ENCODE data around the gene PCDHGB2.

DNA sequence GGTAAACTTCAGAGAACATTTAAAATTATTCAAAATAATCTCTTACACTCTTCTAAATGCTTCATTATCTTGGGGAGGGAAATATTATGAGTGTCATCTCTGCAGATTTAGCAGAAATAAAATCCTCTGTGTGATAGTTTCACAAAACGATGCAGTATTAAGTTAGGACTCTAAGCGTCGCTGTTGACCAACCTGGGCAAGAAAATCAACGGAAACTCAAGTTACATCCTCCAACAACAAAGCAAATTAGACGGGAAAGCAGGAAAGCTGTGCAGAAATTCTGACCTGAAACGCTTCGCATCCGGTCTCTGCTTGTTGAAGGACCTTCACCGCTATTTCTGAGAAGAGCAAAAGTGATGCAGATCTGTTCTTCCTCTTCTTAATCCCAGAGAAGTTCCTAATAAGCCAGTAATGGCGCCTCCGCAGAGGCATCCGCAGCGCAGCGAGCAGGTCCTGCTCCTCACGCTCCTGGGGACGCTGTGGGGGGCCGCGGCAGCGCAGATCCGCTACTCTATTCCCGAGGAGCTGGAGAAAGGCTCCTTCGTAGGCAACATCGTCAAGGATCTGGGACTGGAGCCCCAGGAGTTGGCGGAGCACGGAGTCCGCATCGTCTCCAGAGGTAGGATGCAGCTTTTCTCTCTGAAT is 14.0 kb downstream of the PCDHGB2 start, which contains the start of gene PCDHGA6:
- TF ChIP-seq, protein P1, sequence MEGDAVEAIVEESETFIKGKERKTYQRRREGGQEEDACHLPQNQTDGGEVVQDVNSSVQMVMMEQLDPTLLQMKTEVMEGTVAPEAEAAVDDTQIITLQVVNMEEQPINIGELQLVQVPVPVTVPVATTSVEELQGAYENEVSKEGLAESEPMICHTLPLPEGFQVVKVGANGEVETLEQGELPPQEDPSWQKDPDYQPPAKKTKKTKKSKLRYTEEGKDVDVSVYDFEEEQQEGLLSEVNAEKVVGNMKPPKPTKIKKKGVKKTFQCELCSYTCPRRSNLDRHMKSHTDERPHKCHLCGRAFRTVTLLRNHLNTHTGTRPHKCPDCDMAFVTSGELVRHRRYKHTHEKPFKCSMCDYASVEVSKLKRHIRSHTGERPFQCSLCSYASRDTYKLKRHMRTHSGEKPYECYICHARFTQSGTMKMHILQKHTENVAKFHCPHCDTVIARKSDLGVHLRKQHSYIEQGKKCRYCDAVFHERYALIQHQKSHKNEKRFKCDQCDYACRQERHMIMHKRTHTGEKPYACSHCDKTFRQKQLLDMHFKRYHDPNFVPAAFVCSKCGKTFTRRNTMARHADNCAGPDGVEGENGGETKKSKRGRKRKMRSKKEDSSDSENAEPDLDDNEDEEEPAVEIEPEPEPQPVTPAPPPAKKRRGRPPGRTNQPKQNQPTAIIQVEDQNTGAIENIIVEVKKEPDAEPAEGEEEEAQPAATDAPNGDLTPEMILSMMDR (conservative IDR thresholded peaks at IDR 0.05; ENCODE audit: low read depth in 2 of 2), result peak; percentile 43 to 47
- TF ChIP-seq ZNF114 (CRISPR knock-in tag; IDR thresholded peaks at IDR 0.05) (no peak), EZH2phosphoT487 (IDR thresholded peaks at IDR 0.05; ENCODE audit: unreplicated experiment) (no peak), EZH2 (IDR thresholded peaks at IDR 0.05; ENCODE audit: low read depth, unreplicated experiment) (no peak), POLR2AphosphoS5 (IDR thresholded peaks at IDR 0.05; ENCODE audit: low read depth) (no peak)

All from GM23338 (cell line).